Skin epidermis (tissue), 12 donors: ENCODE results near the gene GTPBP6.
"Not testable (repeated sequence)": the region's sequence is repeated elsewhere in the genome, so short reads cannot be mapped to it uniquely, and the experiment has no call there.

ENCODE experiments used
- H3K27ac ChIP-seq, 21 experiments: fragments of 200-600 bp; sonication (generic) in 11 of 21; one replicate each; pipeline ENCODE4 v1.5.0; 2020; ENCODE audit warnings: mild to moderate bottlenecking in 3 of 21, inconsistent platforms in 2 of 21, moderate library complexity in 2 of 21
- H3K4me3 ChIP-seq, 7 experiments: fragments of 200-600 bp; sonication (generic) in 2 of 7; one replicate each; pipeline ENCODE4 v1.5.0; 2020; ENCODE audit warnings: inconsistent platforms in 2 of 7, mild to moderate bottlenecking in 2 of 7, moderate library complexity in 1 of 7

The GTPBP6 gene

GRCh38 chrX:338281-338835 is 19.8 kb upstream of the GTPBP6 start:
- no peak overlapping the region for H3K4me3 ChIP-seq

GRCh38 chrX:337331-337831 is 18.8 kb upstream of the GTPBP6 start:
- H3K4me3 ChIP-seq: no peak overlapping the region
- H3K27ac ChIP-seq: no peak overlapping the region

More at GRCh38 chrX:338281-338835, 19.8 kb upstream of the GTPBP6 start:
- H3K27ac ChIP-seq: no peak overlapping the region

- Histone ChIP-seq H3K4me3 (no peak overlapping the region), H3K27ac (no peak overlapping the region)
Observed at GRCh38 chrX:336227-336626, 17.6 kb upstream of the GTPBP6 start.

- Histone ChIP-seq H3K4me3 (no peak overlapping the region), H3K27ac (no peak overlapping the region)
Observed at GRCh38 chrX:335758-336155, 17.2 kb upstream of the GTPBP6 start.

GRCh38 chrX:334971-335757 is 16.6 kb upstream of the GTPBP6 start:
- no peak overlapping the region for H3K4me3 ChIP-seq
- H3K27ac ChIP-seq: no peak overlapping the region

DNA sequence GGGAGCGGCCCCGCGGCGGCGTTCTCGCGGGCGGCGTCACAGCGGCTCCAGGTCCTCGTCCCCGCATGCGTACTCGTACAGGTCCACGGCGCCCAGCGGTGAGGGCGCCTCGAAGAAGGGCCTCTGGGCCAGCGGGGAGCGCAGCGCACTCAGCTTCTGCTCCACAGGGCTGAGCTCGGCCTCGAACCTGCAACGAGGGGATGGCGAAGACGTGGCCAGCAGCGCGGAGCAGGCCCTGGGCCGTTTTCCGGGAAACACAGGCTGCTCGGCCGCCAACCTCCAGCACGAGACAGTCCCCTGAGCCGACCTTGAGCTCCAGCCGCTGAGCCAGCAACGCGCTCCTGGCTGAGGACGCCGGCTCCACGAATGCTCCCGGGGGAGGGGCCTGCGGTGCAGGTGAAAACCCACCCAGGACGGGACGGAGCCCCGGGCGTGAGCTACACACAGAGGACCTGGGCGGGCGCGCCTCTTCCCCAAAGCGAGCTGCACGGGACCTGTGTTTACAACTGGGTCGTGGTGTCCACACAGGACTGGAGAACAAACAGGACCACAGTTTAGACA is 15.8 kb upstream of the GTPBP6 start:
- no peak overlapping the region for H3K27ac ChIP-seq
- no peak overlapping the region for H3K4me3 ChIP-seq

DNA sequence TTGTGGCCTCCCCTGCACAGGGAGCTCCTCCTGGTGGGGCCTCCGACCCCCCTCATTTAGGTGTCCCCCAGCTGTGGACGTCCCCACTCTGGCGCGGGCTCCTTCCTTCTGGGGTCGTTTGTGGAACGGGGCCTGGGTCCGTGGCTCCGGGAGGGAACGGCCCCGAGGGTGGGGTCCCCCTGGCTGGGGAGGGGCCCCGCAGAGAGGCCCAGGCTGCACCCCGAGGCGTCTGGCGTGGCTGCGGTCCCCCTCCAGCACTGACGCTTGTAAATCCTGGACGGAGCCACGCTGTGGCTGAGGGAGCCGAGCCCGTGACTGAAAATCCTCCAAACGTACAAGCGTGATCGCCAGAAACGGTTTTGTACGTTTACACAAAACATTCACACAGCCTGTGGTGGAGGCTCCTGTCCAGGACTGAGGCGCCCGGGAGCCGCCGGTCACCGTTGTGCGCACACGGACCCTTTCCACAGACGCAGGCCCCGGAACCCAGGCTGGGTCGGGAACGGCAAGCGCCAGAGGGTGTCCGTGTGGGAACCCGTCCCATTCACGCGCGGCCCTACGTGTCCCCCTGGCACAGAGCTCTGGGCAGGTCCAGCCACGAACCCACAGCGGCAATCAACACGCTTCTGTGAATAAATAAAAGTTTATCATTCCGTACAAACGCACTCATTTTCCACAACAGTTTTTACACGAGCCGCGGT is 15.2 kb upstream of the GTPBP6 start:
- no peak overlapping the region for H3K4me3 ChIP-seq
- no peak overlapping the region for H3K27ac ChIP-seq

DNA sequence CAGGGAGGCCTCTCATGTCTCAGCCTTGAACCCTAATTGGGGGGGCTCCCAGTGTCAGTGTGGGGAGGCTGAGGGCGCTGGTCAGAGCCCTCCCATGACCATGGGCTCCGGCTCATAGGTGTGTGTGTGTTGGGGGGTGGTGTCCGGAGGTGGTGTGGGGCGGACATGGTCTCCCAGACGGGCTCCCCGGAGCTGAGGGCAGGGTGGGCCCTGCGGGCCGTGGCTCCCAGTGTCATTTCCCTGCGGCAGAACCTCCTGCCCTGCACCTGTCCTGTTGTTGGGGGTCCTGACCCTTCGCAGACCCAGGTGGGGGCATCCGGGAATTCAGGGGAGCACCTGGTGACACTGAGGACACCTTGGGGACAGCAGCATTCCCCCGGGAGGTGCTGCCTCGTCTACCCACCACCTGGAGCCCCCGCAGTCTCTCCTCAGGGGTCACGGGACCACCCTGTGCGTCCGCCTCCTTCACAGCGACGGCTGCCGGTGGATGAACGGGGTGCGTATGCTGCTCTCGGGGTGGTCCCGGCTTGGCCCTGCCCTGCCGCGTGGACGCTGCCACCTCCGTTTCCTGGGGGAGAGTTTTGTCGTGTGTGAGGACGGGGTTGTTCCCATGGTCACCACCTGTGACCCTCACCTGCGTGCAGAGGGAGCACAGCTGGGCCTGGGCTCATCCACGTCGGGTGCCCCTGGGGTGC is 14.5 kb upstream of the GTPBP6 start:
- Histone ChIP-seq H3K27ac (no peak overlapping the region), H3K4me3 (no peak overlapping the region)

GRCh38 chrX:332496-332860 is 13.9 kb upstream of the GTPBP6 start:
- Histone ChIP-seq H3K4me3 (no peak overlapping the region), H3K27ac (no peak overlapping the region)

- H3K27ac ChIP-seq: no peak overlapping the region
- H3K4me3 ChIP-seq: no peak overlapping the region
Observed at GRCh38 chrX:331825-332495, 13.4 kb upstream of the GTPBP6 start.

- H3K4me3 ChIP-seq: peak overlapping the region in 2 of 7 experiments; percentile 8 to 13
- no peak overlapping the region for H3K27ac ChIP-seq
Observed at GRCh38 chrX:331151-331824, 12.7 kb upstream of the GTPBP6 start.

- Histone ChIP-seq H3K27ac (no peak overlapping the region), H3K4me3 (no peak overlapping the region)
Observed at GRCh38 chrX:330726-331150, 12.1 kb upstream of the GTPBP6 start.

- not testable (repeated sequence) for H3K4me3 ChIP-seq, H3K27ac ChIP-seq
Observed at GRCh38 chrX:330141-330725, 11.6 kb upstream of the GTPBP6 start.

- H3K27ac ChIP-seq: no peak overlapping the region
- H3K4me3 ChIP-seq: no peak overlapping the region
Observed at GRCh38 chrX:329291-329910, 10.8 kb upstream of the GTPBP6 start.

- no peak overlapping the region for H3K27ac ChIP-seq
- no peak overlapping the region for H3K4me3 ChIP-seq
Observed at GRCh38 chrX:327660-328126, 9.1 kb upstream of the GTPBP6 start.

- not testable (repeated sequence) for H3K27ac ChIP-seq, H3K4me3 ChIP-seq
Observed at GRCh38 chrX:324664-325063, 6.1 kb upstream of the GTPBP6 start.

DNA sequence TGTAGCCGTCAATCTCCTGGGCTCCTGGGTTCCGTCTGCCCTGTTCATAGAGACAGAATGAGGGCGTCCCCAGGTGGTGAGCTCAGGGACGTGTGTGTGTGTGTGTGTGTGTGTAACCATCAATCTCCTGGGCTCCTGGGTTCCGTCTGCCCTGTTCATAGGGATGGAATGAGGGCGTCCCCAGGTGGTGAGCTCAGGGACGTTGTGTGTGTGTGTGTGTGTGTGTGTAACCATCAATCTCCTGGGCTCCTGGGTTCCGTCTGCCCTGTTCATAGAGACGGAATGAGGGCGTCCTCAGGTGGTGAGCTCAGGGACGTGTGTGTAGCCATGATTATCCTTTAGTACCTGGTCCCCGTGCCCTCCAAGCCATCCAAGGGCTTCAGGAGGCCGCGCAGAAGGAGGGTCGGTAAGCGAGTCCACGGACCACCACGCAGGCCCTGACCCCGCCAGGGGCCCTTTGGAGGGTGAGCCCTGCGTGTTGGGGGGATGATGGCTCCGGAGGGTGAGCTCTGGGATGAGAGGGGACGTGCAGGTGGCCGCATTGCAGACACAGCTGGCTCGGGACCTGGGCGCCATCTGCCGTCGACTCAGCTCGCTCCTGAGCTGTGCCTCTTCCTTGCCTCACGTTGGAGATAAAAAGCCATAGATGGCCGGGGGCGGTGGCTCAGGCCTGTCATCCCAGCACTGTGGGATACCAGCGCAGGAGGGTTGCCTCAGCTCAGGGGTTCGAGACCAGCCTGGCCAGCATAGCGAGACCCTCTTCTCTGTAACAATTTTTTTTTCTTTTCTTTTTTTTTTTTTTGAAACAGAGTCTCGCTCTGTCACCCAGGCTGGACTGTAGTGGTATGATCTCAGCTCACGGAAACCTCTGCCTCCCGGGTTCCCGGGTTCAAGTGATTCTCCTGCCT is 5.4 kb upstream of the GTPBP6 start:
- no peak overlapping the region for H3K27ac ChIP-seq
- H3K4me3 ChIP-seq: no peak overlapping the region
